ENCODE measurements around the gene LITAF. TPM values are rescaled to one million over a fixed set of nuclear protein-coding genes. Genes with fewer than 3 reads are reported as not detected.

Gene LITAF
- total RNA-seq, 3 donors from 2014 or later (not counting 1 experiment from before 2014, with no cell fraction given), result 584 to 772 (median 726) TPM

- H3K27me3 Mint-ChIP-seq (ENCODE audit: low read depth in 2 of 2), result no peaks in the 10 kb centered on the region
- no peak for DNase-seq
- Histone ChIP-seq H3K4me1 (ENCODE audit: control insufficient read depth, insufficient read depth, low read length) (peaks cover 21% of the 10 kb centered on the region), H3K27ac (ENCODE audit: low read length) (no peak overlapping the region), H3K27me3 (ENCODE audit: control insufficient read depth, insufficient read depth, low read length) (no peaks in the 10 kb centered on the region), H3K36me3 (ENCODE audit: control insufficient read depth, insufficient read depth, low read length) (no peaks in the 10 kb centered on the region), H3K9me3 (ENCODE audit: control insufficient read depth, insufficient read depth, low read length) (no peaks in the 10 kb centered on the region), H3K4me3 (ENCODE audit: low read length) (no peak overlapping the region)
- H3K4me3 Mint-ChIP-seq, result no peak overlapping the region
- H3K4me1 Mint-ChIP-seq, result peaks cover 0 to 14% of the 10 kb centered on the region in 2 donors
- no peak for TF ChIP-seq CTCF (IDR thresholded peaks at IDR 0.05)
- WGBS (ENCODE audit: insufficient coverage), result 90% methylated on average over 8 of the region's 8 CpGs
- no peak for ATAC-seq
- no peaks in the 10 kb centered on the region for H3K36me3 Mint-ChIP-seq
- intact Hi-C loops (cut with micrococcal nuclease), result no loop called here
- H3K27ac Mint-ChIP-seq, result no peak overlapping the region
- H3K9me3 Mint-ChIP-seq, result no peaks in the 10 kb centered on the region
Measured at GRCh38 chr16:11601911-11602310, 15.2 kb upstream of the LITAF start.

- ATAC-seq, result no peak
- no peak overlapping the region for H3K27ac ChIP-seq (ENCODE audit: low read length)
- 90% methylated on average over 8 of the region's 8 CpGs for WGBS (ENCODE audit: insufficient coverage)
- no peaks in the 10 kb centered on the region for H3K27me3 Mint-ChIP-seq (ENCODE audit: low read depth in 2 of 2)
- H3K27me3 ChIP-seq (ENCODE audit: control insufficient read depth, insufficient read depth, low read length), result no peaks in the 10 kb centered on the region
- no peak overlapping the region for H3K27ac Mint-ChIP-seq
- no peaks in the 10 kb centered on the region for H3K9me3 ChIP-seq (ENCODE audit: control insufficient read depth, insufficient read depth, low read length)
- peaks cover 0 to 15% of the 10 kb centered on the region in 2 donors for H3K4me1 Mint-ChIP-seq
- no peak for DNase-seq
- peaks cover 22% of the 10 kb centered on the region for H3K4me1 ChIP-seq (ENCODE audit: control insufficient read depth, insufficient read depth, low read length)
- no peaks in the 10 kb centered on the region for H3K36me3 Mint-ChIP-seq
- H3K4me3 Mint-ChIP-seq, result no peak overlapping the region
- no peaks in the 10 kb centered on the region for H3K9me3 Mint-ChIP-seq
- no peaks in the 10 kb centered on the region for H3K36me3 ChIP-seq (ENCODE audit: control insufficient read depth, insufficient read depth, low read length)
- H3K4me3 ChIP-seq (ENCODE audit: low read length), result no peak overlapping the region
- TF ChIP-seq CTCF (IDR thresholded peaks at IDR 0.05), result no peak
- intact Hi-C loops (cut with micrococcal nuclease), result no loop called here
Measured at GRCh38 chr16:11601425-11601824, 14.7 kb upstream of the LITAF start.

GRCh38 chr16:11599579-11599978 lies 12.9 kb upstream of the LITAF start:
- no peaks in the 10 kb centered on the region for H3K27me3 ChIP-seq (ENCODE audit: control insufficient read depth, insufficient read depth, low read length)
- Mint-ChIP-seq H3K4me3 (no peak overlapping the region), H3K36me3 (no peaks in the 10 kb centered on the region), H3K4me1 (peaks cover 0 to 15% of the 10 kb centered on the region in 2 donors), H3K9me3 (no peaks in the 10 kb centered on the region), H3K27ac (no peak overlapping the region), H3K27me3 (ENCODE audit: low read depth in 2 of 2) (no peaks in the 10 kb centered on the region)
- no peak overlapping the region for H3K27ac ChIP-seq (ENCODE audit: low read length)
- H3K4me3 ChIP-seq (ENCODE audit: low read length), result no peak overlapping the region
- no peak for ATAC-seq
- H3K4me1 ChIP-seq (ENCODE audit: control insufficient read depth, insufficient read depth, low read length), result peaks cover 22% of the 10 kb centered on the region
- H3K9me3 ChIP-seq (ENCODE audit: control insufficient read depth, insufficient read depth, low read length), result no peaks in the 10 kb centered on the region
- 96% methylated on average over 4 of the region's 4 CpGs for WGBS (ENCODE audit: insufficient coverage)
- no peak for TF ChIP-seq CTCF (IDR thresholded peaks at IDR 0.05)
- no peak for DNase-seq
- intact Hi-C loops (cut with micrococcal nuclease), result no loop called here
- no peaks in the 10 kb centered on the region for H3K36me3 ChIP-seq (ENCODE audit: control insufficient read depth, insufficient read depth, low read length)

Measured in natural killer cell (primary cell).